ENCODE measurements around the gene RPS5. TPM values are rescaled to one million over a fixed set of nuclear protein-coding genes. Genes with fewer than 3 reads are reported as not detected.
A peak's percentile ranks its signal among the peaks of the same experiment; 100 is the strongest.
"Not testable (repeated sequence)": the region's sequence is repeated elsewhere in the genome, so short reads cannot be mapped to it uniquely, and the experiment has no call there.

RPS5 gene
- 1,974 TPM for total RNA-seq

GRCh38 chr19:58386576-58387337, at the start of gene RPS5:
TSS of gene RPS5 (plus strand) at chr19:58387269. CDS start at chr19:58388138, 869 bp downstream.
- H3K27ac ChIP-seq, result peak within 1 kb of the TSS; percentile 89
- TF ChIP-seq CTCF (IDR thresholded peaks at IDR 0.05) (no peak), POLR2A (IDR thresholded peaks at IDR 0.05) (peak in 1 of 2 donors; percentile 28), POLR2AphosphoS5 (IDR thresholded peaks at IDR 0.05; ENCODE audit: insufficient read depth in 1 of 2, low read depth in 1 of 2) (peak; percentile 93 to 99)
- DNase-seq (ENCODE audit: extremely low spot score in 2 of 2), result peak in 1 of 2 donors; percentile 97
- peak within 1 kb of the TSS; percentile 76 to 91 for H3K4me3 ChIP-seq
- peaks cover 0 to 28% of the 10 kb centered on the region in 2 donors for H3K36me3 ChIP-seq
- peaks cover 48% of the 10 kb centered on the region for H3K4me1 ChIP-seq
- no peaks in the 10 kb centered on the region for H3K27me3 ChIP-seq
- no peaks in the 10 kb centered on the region for H3K9me3 ChIP-seq
- intact Hi-C loops (cut with DNase I), result no loop called here

- H3K27me3 ChIP-seq, result no peaks in the 10 kb centered on the region
- peaks cover 0 to 42% of the 10 kb centered on the region in 2 donors for H3K36me3 ChIP-seq
- no peak overlapping the region for H3K27ac ChIP-seq
- H3K4me1 ChIP-seq, result no peaks in the 10 kb centered on the region
- DNase-seq (ENCODE audit: extremely low spot score in 2 of 2), result no peak
- no peaks in the 10 kb centered on the region for H3K9me3 ChIP-seq
- intact Hi-C loops (cut with DNase I), result no loop called here
- TF ChIP-seq POLR2A (IDR thresholded peaks at IDR 0.05), result no peak
- no peak overlapping the region for H3K4me3 ChIP-seq
Measured at GRCh38 chr19:58338336-58338735, 48.7 kb upstream of the RPS5 start.

GRCh38 chr19:58338825-58339558, 48.1 kb upstream of the RPS5 start:
- intact Hi-C loops (cut with DNase I), result no loop called here
- no peak for DNase-seq (ENCODE audit: extremely low spot score in 2 of 2)
- H3K4me1 ChIP-seq, result no peaks in the 10 kb centered on the region
- peaks cover 0 to 42% of the 10 kb centered on the region in 2 donors for H3K36me3 ChIP-seq
- no peak overlapping the region for H3K27ac ChIP-seq
- no peaks in the 10 kb centered on the region for H3K27me3 ChIP-seq
- TF ChIP-seq CTCF (IDR thresholded peaks at IDR 0.05) (no peak), POLR2AphosphoS5 (IDR thresholded peaks at IDR 0.05; ENCODE audit: insufficient read depth in 1 of 2, low read depth in 1 of 2) (no peak), POLR2A (IDR thresholded peaks at IDR 0.05) (no peak)
- no peak overlapping the region for H3K4me3 ChIP-seq
- H3K9me3 ChIP-seq, result no peaks in the 10 kb centered on the region

- no peaks in the 10 kb centered on the region for H3K9me3 ChIP-seq
- no peak overlapping the region for H3K4me3 ChIP-seq
- peaks cover 35% of the 10 kb centered on the region for H3K4me1 ChIP-seq
- TF ChIP-seq POLR2AphosphoS5 (IDR thresholded peaks at IDR 0.05; ENCODE audit: insufficient read depth in 1 of 2, low read depth in 1 of 2) (no peak), CTCF (IDR thresholded peaks at IDR 0.05) (no peak), POLR2A (IDR thresholded peaks at IDR 0.05) (no peak)
- no peak overlapping the region for H3K27ac ChIP-seq
- no peak for DNase-seq (ENCODE audit: extremely low spot score in 2 of 2)
- H3K27me3 ChIP-seq, result no peaks in the 10 kb centered on the region
- H3K36me3 ChIP-seq, result no peaks in the 10 kb centered on the region
- intact Hi-C loops (cut with DNase I), result no loop called here
Measured at GRCh38 chr19:58345558-58345957, 41.5 kb upstream of the RPS5 start.

- no peak for DNase-seq (ENCODE audit: extremely low spot score in 2 of 2)
- intact Hi-C loops (cut with DNase I), result no loop called here
Measured at GRCh38 chr19:58346961-58347929, 39.8 kb upstream of the RPS5 start.

GRCh38 chr19:58348080-58348479, 39.0 kb upstream of the RPS5 start:
- peaks cover 39% of the 10 kb centered on the region for H3K4me1 ChIP-seq

More at GRCh38 chr19:58346961-58347929, 39.8 kb upstream of the RPS5 start:
- Histone ChIP-seq H3K27me3 (no peaks in the 10 kb centered on the region), H3K27ac (peak overlapping the region; percentile 60), H3K9me3 (no peaks in the 10 kb centered on the region), H3K36me3 (no peaks in the 10 kb centered on the region), H3K4me1 (peaks cover 39% of the 10 kb centered on the region), H3K4me3 (peak overlapping the region; percentile 63 to 90)
- no peak for TF ChIP-seq CTCF (IDR thresholded peaks at IDR 0.05)
- peak in 1 of 2 donors; percentile 83 for TF ChIP-seq POLR2AphosphoS5 (IDR thresholded peaks at IDR 0.05; ENCODE audit: insufficient read depth in 1 of 2, low read depth in 1 of 2)
- peak in 1 of 2 donors; percentile 24 for TF ChIP-seq POLR2A (IDR thresholded peaks at IDR 0.05)

More at GRCh38 chr19:58348080-58348479, 39.0 kb upstream of the RPS5 start:
- H3K36me3 ChIP-seq; H3K9me3 ChIP-seq; H3K27me3 ChIP-seq; intact Hi-C loops (cut with DNase I); DNase-seq (ENCODE audit: extremely low spot score in 2 of 2): not testable (repeated sequence)
- Histone ChIP-seq H3K27ac (peak overlapping the region; percentile 60), H3K4me3 (peak overlapping the region; percentile 63 to 90)
